Pons (tissue), 1 donor: Measurements from ENCODE around the gene KIAA1549.
"Not testable (repeated sequence)": the region's sequence is repeated elsewhere in the genome, so short reads cannot be mapped to it uniquely, and the experiment has no call there.

Experiments used
- DNase-seq: peaks from one replicate; pipeline ENCODE4 v3.0.0-alpha.2; 2016; ENCODE audit warnings: low spot score

The KIAA1549 gene

GRCh38 chr7:138944592-138944991 is 36.6 kb downstream of the KIAA1549 start:
- no peak for DNase-seq

GRCh38 chr7:138943061-138943460 is 38.1 kb downstream of the KIAA1549 start:
- DNase-seq, result peak; percentile 28

- no peak for DNase-seq
Measured at GRCh38 chr7:138941545-138941944, 39.6 kb downstream of the KIAA1549 start.

- DNase-seq, result not testable (repeated sequence)
Measured at GRCh38 chr7:138940602-138941001, 40.6 kb downstream of the KIAA1549 start.

GRCh38 chr7:138937484-138937883 is 43.7 kb downstream of the KIAA1549 start:
- no peak for DNase-seq

- DNase-seq, result peak; percentile 16
Measured at GRCh38 chr7:138935465-138936011, 45.7 kb downstream of the KIAA1549 start.

GRCh38 chr7:138934861-138935260 is 46.3 kb downstream of the KIAA1549 start:
- no peak for DNase-seq

GRCh38 chr7:138934367-138934766 is 46.8 kb downstream of the KIAA1549 start:
- no peak for DNase-seq

GRCh38 chr7:138932870-138933269 is 48.3 kb downstream of the KIAA1549 start:
- DNase-seq, result no peak

- DNase-seq, result no peak
Measured at GRCh38 chr7:138932427-138932826, 48.8 kb downstream of the KIAA1549 start.

GRCh38 chr7:138929969-138930368 is 51.2 kb downstream of the KIAA1549 start:
- no peak for DNase-seq

- DNase-seq, result no peak
Measured at GRCh38 chr7:138926241-138926612, 55.0 kb downstream of the KIAA1549 start.

GRCh38 chr7:138924501-138925225 is 56.5 kb downstream of the KIAA1549 start:
- DNase-seq, result peak; percentile 50

- DNase-seq, result no peak
Measured at GRCh38 chr7:138921277-138921676, 59.9 kb downstream of the KIAA1549 start.

GRCh38 chr7:138919911-138920310 is 61.3 kb downstream of the KIAA1549 start:
- no peak for DNase-seq

- peak; percentile 15 for DNase-seq
Measured at GRCh38 chr7:138919216-138919615, 62.0 kb downstream of the KIAA1549 start.

GRCh38 chr7:138918756-138919155 is 62.4 kb downstream of the KIAA1549 start:
- DNase-seq, result no peak

GRCh38 chr7:138918176-138918575 is 63.0 kb downstream of the KIAA1549 start:
- DNase-seq, result no peak

GRCh38 chr7:138917771-138918170 is 63.4 kb downstream of the KIAA1549 start:
- DNase-seq, result no peak

GRCh38 chr7:138916731-138917130 is 64.5 kb downstream of the KIAA1549 start:
- DNase-seq, result no peak

GRCh38 chr7:138916275-138916674 is 64.9 kb downstream of the KIAA1549 start:
- no peak for DNase-seq

- DNase-seq, result no peak
Measured at GRCh38 chr7:138913783-138914182, 67.4 kb downstream of the KIAA1549 start.

- no peak for DNase-seq
Measured at GRCh38 chr7:138911007-138911406, 70.2 kb downstream of the KIAA1549 start.

- DNase-seq, result peak; percentile 17
Measured at GRCh38 chr7:138907850-138908249, 73.3 kb downstream of the KIAA1549 start.
